ENCODE measurements around the gene ASCL1. TPM values are rescaled to one million over a fixed set of nuclear protein-coding genes. Genes with fewer than 3 reads are reported as not detected.

ASCL1 gene
- total RNA-seq, 1 experiment from 2014 or later: not detected

DNA sequence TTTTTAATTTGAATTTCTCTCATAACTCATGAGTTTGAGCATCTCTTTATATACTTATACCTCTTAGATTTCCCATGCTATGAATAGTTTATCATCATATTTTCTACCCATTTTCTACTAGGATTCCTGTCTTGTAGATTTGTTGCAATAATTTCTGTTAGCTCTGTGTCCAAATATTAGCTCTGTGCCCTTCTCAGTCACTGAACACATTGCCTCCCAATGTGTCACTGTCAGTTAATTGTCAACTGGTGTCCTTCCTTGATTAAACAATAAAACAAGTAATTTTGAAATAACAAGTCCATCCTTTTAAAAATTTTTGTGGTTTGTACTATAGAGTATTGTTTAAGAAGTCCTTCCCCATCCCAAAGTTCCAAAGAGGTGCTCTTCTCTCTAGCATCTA is 36.2 kb upstream of the ASCL1 start:
- no peaks in the 10 kb centered on the region for H3K9me3 ChIP-seq (ENCODE audit: insufficient read depth, low read depth)
- BruUV-seq (replicated peaks): no TSS peak
- TF ChIP-seq, protein P1, sequence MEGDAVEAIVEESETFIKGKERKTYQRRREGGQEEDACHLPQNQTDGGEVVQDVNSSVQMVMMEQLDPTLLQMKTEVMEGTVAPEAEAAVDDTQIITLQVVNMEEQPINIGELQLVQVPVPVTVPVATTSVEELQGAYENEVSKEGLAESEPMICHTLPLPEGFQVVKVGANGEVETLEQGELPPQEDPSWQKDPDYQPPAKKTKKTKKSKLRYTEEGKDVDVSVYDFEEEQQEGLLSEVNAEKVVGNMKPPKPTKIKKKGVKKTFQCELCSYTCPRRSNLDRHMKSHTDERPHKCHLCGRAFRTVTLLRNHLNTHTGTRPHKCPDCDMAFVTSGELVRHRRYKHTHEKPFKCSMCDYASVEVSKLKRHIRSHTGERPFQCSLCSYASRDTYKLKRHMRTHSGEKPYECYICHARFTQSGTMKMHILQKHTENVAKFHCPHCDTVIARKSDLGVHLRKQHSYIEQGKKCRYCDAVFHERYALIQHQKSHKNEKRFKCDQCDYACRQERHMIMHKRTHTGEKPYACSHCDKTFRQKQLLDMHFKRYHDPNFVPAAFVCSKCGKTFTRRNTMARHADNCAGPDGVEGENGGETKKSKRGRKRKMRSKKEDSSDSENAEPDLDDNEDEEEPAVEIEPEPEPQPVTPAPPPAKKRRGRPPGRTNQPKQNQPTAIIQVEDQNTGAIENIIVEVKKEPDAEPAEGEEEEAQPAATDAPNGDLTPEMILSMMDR (conservative IDR thresholded peaks at IDR 0.05): no peak
- TF ChIP-seq EZH2 (IDR thresholded peaks at IDR 0.05; ENCODE audit: low read depth): no peak
- no peaks in the 10 kb centered on the region for H3K27me3 ChIP-seq (ENCODE audit: insufficient read depth, low read depth)
- intact Hi-C loops (cut with micrococcal nuclease; ENCODE audit: unreplicated experiment): no loop called here
- no peak for DNase-seq
- no peak overlapping the region for H3K4me2 ChIP-seq
- H4K20me1 ChIP-seq (ENCODE audit: insufficient read depth): no peaks in the 10 kb centered on the region
- H3K79me2 ChIP-seq (ENCODE audit: low read depth): no peaks in the 10 kb centered on the region
- H2AFZ ChIP-seq: no peak overlapping the region
- no peaks in the 10 kb centered on the region for H3F3A ChIP-seq (ENCODE audit: insufficient read depth, low read depth)
- no peaks in the 10 kb centered on the region for H3K36me3 ChIP-seq (ENCODE audit: low read depth)
- H3K4me1 ChIP-seq (replicated peaks; ENCODE audit: insufficient read depth): no peaks in the 10 kb centered on the region
- no peak overlapping the region for H3K4me3 ChIP-seq
- ChIA-PET CTCF (no interaction called here), POLR2A (ENCODE audit: unreplicated experiment) (no interaction called here)
- H3K9me2 ChIP-seq (ENCODE audit: insufficient read depth): no peaks in the 10 kb centered on the region; the same call in 1 of the 2 replicates
- H3K27ac ChIP-seq: no peak overlapping the region

DNA sequence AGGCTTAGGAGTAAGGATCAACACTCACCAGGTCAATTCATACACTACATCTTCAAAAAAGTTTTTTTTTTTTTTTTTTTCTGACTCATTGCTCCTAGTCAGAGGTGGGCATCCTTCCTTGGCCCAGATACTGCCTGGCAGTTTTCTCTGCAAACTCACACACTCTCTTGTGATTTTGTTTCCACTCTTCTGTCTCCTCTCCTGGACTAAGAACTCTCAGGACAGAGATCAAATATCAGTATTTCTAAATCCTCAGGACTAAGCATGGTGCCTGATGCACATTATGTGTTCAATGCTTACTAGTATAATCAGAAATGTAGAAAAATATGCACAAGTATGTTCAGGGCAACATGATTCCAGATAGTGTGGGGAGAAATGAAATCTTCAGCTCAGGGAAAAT is 30.3 kb upstream of the ASCL1 start:
- no peaks in the 10 kb centered on the region for H4K20me1 ChIP-seq (ENCODE audit: insufficient read depth)
- H3K36me3 ChIP-seq (ENCODE audit: low read depth): no peaks in the 10 kb centered on the region
- H3K27ac ChIP-seq: no peak overlapping the region
- no peaks in the 10 kb centered on the region for H3K27me3 ChIP-seq (ENCODE audit: insufficient read depth, low read depth)
- no TSS peak for BruUV-seq (replicated peaks)
- no peaks in the 10 kb centered on the region for H3K4me1 ChIP-seq (replicated peaks; ENCODE audit: insufficient read depth)
- TF ChIP-seq, protein P1 (conservative IDR thresholded peaks at IDR 0.05): no peak
- no peak for TF ChIP-seq EZH2 (IDR thresholded peaks at IDR 0.05; ENCODE audit: low read depth)
- no peak overlapping the region for H3K4me3 ChIP-seq
- ChIA-PET CTCF (no interaction called here), POLR2A (ENCODE audit: unreplicated experiment) (no interaction called here)
- no peaks in the 10 kb centered on the region for H3F3A ChIP-seq (ENCODE audit: insufficient read depth, low read depth)
- no peak overlapping the region for H3K4me2 ChIP-seq
- no peak for DNase-seq
- intact Hi-C loops (cut with micrococcal nuclease; ENCODE audit: unreplicated experiment): no loop called here
- no peaks in the 10 kb centered on the region for H3K9me3 ChIP-seq (ENCODE audit: insufficient read depth, low read depth)
- H3K79me2 ChIP-seq (ENCODE audit: low read depth): no peaks in the 10 kb centered on the region
- H3K9me2 ChIP-seq (ENCODE audit: insufficient read depth): no peaks in the 10 kb centered on the region
- no peak overlapping the region for H2AFZ ChIP-seq

DNA sequence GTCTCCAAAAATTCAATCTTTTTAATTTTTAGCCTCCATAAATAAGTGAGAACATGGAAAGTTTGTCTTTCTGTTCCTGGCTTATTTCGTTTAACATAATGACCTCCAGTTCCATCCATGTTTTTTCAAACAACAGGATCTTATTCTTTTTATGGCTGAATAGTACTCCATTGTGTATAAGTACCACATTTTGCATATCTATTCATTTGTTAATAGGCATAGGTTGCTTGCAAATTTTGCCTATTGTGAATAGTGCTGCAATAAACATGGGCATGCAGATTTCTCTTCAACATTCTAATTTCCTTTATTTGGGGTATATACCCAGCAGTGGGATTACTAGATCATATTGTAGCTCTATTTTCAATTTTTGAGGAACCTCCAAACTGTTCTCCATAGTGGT is 24.3 kb upstream of the ASCL1 start:
- Histone ChIP-seq H3F3A (ENCODE audit: insufficient read depth, low read depth) (no peaks in the 10 kb centered on the region), H2AFZ (no peak overlapping the region), H3K4me1 (replicated peaks; ENCODE audit: insufficient read depth) (no peaks in the 10 kb centered on the region), H3K79me2 (ENCODE audit: low read depth) (no peaks in the 10 kb centered on the region), H3K4me2 (no peak overlapping the region), H3K4me3 (no peak overlapping the region), H4K20me1 (ENCODE audit: insufficient read depth) (no peaks in the 10 kb centered on the region), H3K36me3 (ENCODE audit: low read depth) (no peaks in the 10 kb centered on the region), H3K9me2 (ENCODE audit: insufficient read depth) (no peaks in the 10 kb centered on the region), H3K27ac (no peak overlapping the region), H3K27me3 (ENCODE audit: insufficient read depth, low read depth) (no peaks in the 10 kb centered on the region), H3K9me3 (ENCODE audit: insufficient read depth, low read depth) (no peaks in the 10 kb centered on the region)
- TF ChIP-seq, protein P1 (conservative IDR thresholded peaks at IDR 0.05): no peak
- TF ChIP-seq EZH2 (IDR thresholded peaks at IDR 0.05; ENCODE audit: low read depth): no peak
- no peak for DNase-seq
- intact Hi-C loops (cut with micrococcal nuclease; ENCODE audit: unreplicated experiment): no loop called here
- no TSS peak for BruUV-seq (replicated peaks)
- ChIA-PET POLR2A (ENCODE audit: unreplicated experiment) (no interaction called here), CTCF (no interaction called here)

Data from PC-9 (cell line).